Measurements from ENCODE around the gene GBX1.

The GBX1 gene

DNA sequence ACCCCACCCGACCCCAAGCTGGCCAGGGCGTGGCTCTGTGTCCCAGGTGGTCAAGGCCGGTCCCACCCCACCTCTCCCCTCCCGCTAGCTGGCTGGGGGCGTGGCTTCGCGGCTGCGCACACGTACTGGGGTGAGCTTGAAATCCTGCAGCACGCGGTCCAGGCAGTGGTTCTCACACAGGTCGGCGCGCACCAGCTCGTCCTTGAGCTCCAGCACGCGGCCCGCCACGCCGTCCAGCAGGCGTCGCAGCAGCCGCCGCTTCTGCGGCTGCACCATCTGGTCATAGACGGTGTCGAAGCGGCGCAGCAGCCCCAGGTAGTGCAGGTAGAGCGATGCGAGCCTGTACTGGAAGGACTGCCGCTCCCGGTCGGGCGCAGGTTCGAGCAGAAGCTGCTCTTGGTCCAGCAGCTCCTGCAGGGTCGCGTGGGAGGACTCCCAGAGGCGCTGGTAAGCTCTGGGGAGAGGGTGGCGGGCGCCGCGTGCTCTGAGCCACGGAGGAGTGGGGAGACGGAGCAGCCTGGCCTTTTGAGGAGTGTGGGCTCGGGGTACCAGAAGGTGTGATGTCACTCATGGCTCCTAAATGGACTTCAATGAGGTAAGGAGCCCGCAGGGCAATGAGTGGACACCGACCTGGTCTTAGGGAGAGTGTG lies 37.0 kb upstream of the GBX1 start:
- H3K4me3 ChIP-seq (replicated peaks in 1 of 2; ENCODE audit: low read depth in 2 of 2, low read length in 2 of 2), result no peak overlapping the region
- DNase-seq (ENCODE audit: low read depth in 2 of 2), result no peak
- TF ChIP-seq, protein P1, sequence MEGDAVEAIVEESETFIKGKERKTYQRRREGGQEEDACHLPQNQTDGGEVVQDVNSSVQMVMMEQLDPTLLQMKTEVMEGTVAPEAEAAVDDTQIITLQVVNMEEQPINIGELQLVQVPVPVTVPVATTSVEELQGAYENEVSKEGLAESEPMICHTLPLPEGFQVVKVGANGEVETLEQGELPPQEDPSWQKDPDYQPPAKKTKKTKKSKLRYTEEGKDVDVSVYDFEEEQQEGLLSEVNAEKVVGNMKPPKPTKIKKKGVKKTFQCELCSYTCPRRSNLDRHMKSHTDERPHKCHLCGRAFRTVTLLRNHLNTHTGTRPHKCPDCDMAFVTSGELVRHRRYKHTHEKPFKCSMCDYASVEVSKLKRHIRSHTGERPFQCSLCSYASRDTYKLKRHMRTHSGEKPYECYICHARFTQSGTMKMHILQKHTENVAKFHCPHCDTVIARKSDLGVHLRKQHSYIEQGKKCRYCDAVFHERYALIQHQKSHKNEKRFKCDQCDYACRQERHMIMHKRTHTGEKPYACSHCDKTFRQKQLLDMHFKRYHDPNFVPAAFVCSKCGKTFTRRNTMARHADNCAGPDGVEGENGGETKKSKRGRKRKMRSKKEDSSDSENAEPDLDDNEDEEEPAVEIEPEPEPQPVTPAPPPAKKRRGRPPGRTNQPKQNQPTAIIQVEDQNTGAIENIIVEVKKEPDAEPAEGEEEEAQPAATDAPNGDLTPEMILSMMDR (IDR thresholded peaks at IDR 0.05; ENCODE audit: low read depth, low read length), result no peak

DNA sequence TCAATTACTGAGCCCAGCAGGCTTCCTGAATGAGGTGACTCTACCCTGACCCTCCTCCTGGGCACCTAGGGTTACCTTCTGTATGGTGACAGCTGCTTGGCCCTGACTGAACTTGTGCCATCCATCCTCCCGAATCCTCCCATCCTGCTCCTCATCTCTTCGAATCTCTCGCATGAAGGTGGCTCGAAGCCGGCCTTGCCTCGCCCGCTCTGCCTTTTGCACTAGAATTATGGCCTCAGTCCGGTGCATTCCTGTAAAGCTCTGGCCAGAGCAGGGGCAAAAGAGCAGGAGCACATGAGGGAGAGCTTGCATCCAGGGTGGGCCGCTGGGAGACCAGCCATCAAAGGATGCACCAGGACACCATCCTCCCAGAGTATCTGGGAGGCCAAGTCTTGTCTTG lies 35.3 kb upstream of the GBX1 start:
- no peak overlapping the region for H3K4me3 ChIP-seq (replicated peaks in 1 of 2; ENCODE audit: low read depth in 2 of 2, low read length in 2 of 2)
- TF ChIP-seq, protein P1 (IDR thresholded peaks at IDR 0.05; ENCODE audit: low read depth, low read length), result no peak
- DNase-seq (ENCODE audit: low read depth in 2 of 2), result no peak

DNA sequence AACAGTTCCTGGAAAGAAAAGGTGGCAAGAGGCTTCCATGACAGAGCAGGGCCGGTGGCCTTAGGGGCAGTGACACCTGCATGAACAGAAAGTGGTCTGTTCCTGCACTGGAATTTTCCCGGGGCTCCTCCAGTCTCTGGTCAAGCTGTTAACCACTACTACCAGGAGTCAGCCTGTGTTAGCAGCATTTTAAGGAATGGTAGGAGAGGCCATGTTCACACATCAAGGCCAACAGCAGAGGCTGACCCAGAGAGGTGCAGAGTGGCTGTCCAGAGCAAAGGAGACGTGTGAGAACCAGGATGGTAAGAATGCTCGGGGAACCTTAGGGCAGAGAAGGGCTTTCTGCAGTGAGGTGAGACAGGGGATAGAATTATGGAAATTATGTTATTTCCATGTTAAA lies 34.3 kb upstream of the GBX1 start:
- no peak for DNase-seq (ENCODE audit: low read depth in 2 of 2)
- no peak overlapping the region for H3K4me3 ChIP-seq (replicated peaks in 1 of 2; ENCODE audit: low read depth in 2 of 2, low read length in 2 of 2)
- TF ChIP-seq, protein P1 (IDR thresholded peaks at IDR 0.05; ENCODE audit: low read depth, low read length), result no peak

GRCh38 chr7:151201344-151201743 lies 33.9 kb upstream of the GBX1 start:
- DNase-seq (ENCODE audit: low read depth in 2 of 2), result no peak
- TF ChIP-seq, protein P1 (IDR thresholded peaks at IDR 0.05; ENCODE audit: low read depth, low read length), result no peak
- no peak overlapping the region for H3K4me3 ChIP-seq (replicated peaks in 1 of 2; ENCODE audit: low read depth in 2 of 2, low read length in 2 of 2)

GRCh38 chr7:151198945-151199848 lies 31.7 kb upstream of the GBX1 start:
- H3K4me3 ChIP-seq (replicated peaks in 1 of 2; ENCODE audit: low read depth in 2 of 2, low read length in 2 of 2), result no peak overlapping the region
- TF ChIP-seq, protein P1 (IDR thresholded peaks at IDR 0.05; ENCODE audit: low read depth, low read length), result no peak

DNA sequence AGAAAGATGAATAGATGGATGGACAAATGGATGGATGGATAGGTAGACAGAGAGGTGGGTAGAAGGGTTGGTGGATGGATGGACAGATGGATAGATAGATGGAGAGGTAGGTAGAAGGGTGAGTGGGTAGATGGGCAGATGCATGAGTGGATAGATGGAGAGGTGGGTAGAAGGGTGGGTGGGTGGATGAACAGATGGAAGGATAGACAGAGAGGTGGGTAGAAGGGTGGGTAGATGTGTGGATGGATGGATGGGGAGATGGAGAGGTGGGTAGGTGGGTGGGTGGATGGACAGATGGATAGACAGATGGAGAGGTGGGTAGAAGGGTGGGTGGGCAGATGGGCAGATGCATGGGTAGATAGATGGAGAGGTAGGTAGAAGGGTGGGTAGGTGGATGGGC lies 30.4 kb upstream of the GBX1 start:
- TF ChIP-seq, protein P1 (IDR thresholded peaks at IDR 0.05; ENCODE audit: low read depth, low read length), result no peak
- no peak overlapping the region for H3K4me3 ChIP-seq (replicated peaks in 1 of 2; ENCODE audit: low read depth in 2 of 2, low read length in 2 of 2)
- DNase-seq (ENCODE audit: low read depth in 2 of 2), result no peak

More at GRCh38 chr7:151198945-151199848, 31.7 kb upstream of the GBX1 start:
- DNase-seq (ENCODE audit: low read depth in 2 of 2), result no peak

Measured in cardiac fibroblast (primary cell).